HepG2 (cell line): ENCODE results near the gene ACTN4. TPM values are rescaled to one million over a fixed set of nuclear protein-coding genes. Genes with fewer than 3 reads are reported as not detected.
A peak's percentile ranks its signal among the peaks of the same experiment; 100 is the strongest.

Experiments
- DRAP1 ChIP-seq: IDR thresholded peaks from 2 replicates; pipeline ENCODE4 v1.6.1; 2016; ENCODE audit warnings: missing genetic modification reagents, missing compliant biosample characterization
- GFI1 ChIP-seq: sonication (generic); formaldehyde crosslinking; IDR thresholded peaks from 2 replicates; pipeline ENCODE4 v1.5.0; 2020; ENCODE audit warnings: missing genetic modification reagents, mild to moderate bottlenecking, borderline replicate concordance
- HIVEP1 ChIP-seq: sonication (generic); formaldehyde crosslinking; IDR thresholded peaks from 2 replicates; pipeline ENCODE4 v1.4.0; 2020; ENCODE audit warnings: mild to moderate bottlenecking, missing genetic modification reagents
- HNF1A ChIP-seq, 2 experiments: sonication (generic) in 1 of 2; formaldehyde crosslinking in 1 of 2; IDR thresholded peaks; 2 replicates each; pipeline versions ENCODE4 v1.4.0 to v1.6.1; 2016 to 2020; ENCODE audit warnings: borderline replicate concordance in 1 of 2, low read depth in 1 of 2, mild to moderate bottlenecking in 1 of 2, missing genetic modification reagents in 1 of 2
- POLR2AphosphoS5 ChIP-seq: IDR thresholded peaks from 2 replicates; pipeline ENCODE4 v1.6.1; 2012; ENCODE audit warnings: low read depth, low read length
- POLR2G ChIP-seq: fragments of 200-400 bp; formaldehyde crosslinking; IDR thresholded peaks from 2 replicates; pipeline ENCODE4 v1.6.1; 2018; ENCODE audit warnings: mild to moderate bottlenecking, low read depth, low read length, moderate library complexity
- SRSF1 ChIP-seq: fragments of 200-400 bp; formaldehyde crosslinking; optimal IDR thresholded peaks from 2 replicates; pipeline ENCODE3; 2017; ENCODE audit warnings: mild to moderate bottlenecking, low read depth, low read length, moderate library complexity
- ZBTB44 ChIP-seq: sonication (generic); formaldehyde crosslinking; IDR thresholded peaks from 2 replicates; pipeline ENCODE4 v1.4.0; 2020; ENCODE audit warnings: missing genetic modification reagents
- ZFP1 ChIP-seq: IDR thresholded peaks from 2 replicates; pipeline ENCODE4 v1.6.1; 2016
- ZGPAT ChIP-seq: IDR thresholded peaks from 2 replicates; pipeline ENCODE4 v1.6.1; 2016; ENCODE audit warnings: mild to moderate bottlenecking
- ZNF451 ChIP-seq: sonication (generic); formaldehyde crosslinking; IDR thresholded peaks from 2 replicates; pipeline ENCODE4 v1.5.0; 2020; ENCODE audit warnings: mild to moderate bottlenecking, missing genetic modification reagents
- ZNF574 ChIP-seq: sonication (generic); formaldehyde crosslinking; IDR thresholded peaks from 2 replicates; pipeline ENCODE4 v1.4.0; 2020; ENCODE audit warnings: missing genetic modification reagents
- ZNF629 ChIP-seq: sonication (generic); formaldehyde crosslinking; conservative IDR thresholded peaks from 2 replicates; pipeline ENCODE4 v1.5.0; 2020; ENCODE audit warnings: missing genetic modification reagents
- ZNF768 ChIP-seq: sonication (generic); formaldehyde crosslinking; IDR thresholded peaks from 2 replicates; pipeline ENCODE4 v1.4.0; 2020; ENCODE audit warnings: missing genetic modification reagents
- ZSCAN20 ChIP-seq: sonication (generic); formaldehyde crosslinking; IDR thresholded peaks from 2 replicates; pipeline ENCODE4 v1.4.0; 2020; ENCODE audit warnings: missing genetic modification reagents, mild to moderate bottlenecking, borderline replicate concordance
- polyA plus RNA-seq, 8 experiments: library from polyadenylated mRNA; depleted of rRNA in 3 of 8; stranded (reverse) in 7 of 8; unstranded in 1 of 8; fragments of >200 nt; fragmentation: Illumina TruSeq in 4 of 8; extraction: Trizol in 4 of 8; gene quantifications; 2 replicates each; pipeline versions ENCODE4 v1.2.1 to v1.2.3, GENCODE V29; 2011 to 2016; ENCODE audit warnings: low read depth in 4 of 8, missing spikeins in 1 of 8, mixed read lengths in 1 of 8; ENCODE audit not compliant: insufficient read depth in 1 of 8
- total RNA-seq, 5 experiments: library from RNA; depleted of rRNA; stranded (reverse); fragments of >200 nt; fragmentation: Illumina TruSeq; extraction: Trizol; gene quantifications; 2 replicates each; pipeline ENCODE4 v1.2.3, GENCODE V29; 2016; ENCODE audit warnings: low read depth in 1 of 5

The ACTN4 gene
- total and polyA plus RNA-seq, 2 of the 13 experiments (the other 11 are each of a cell fraction or from before 2014, with no cell fraction given) = 171 to 192 TPM

- peak; percentile 34 for TF ChIP-seq SRSF1
- TF ChIP-seq ZNF451 (CRISPR knock-in tag) = no peak
- peak; percentile 54; the same call in 1 of the 2 replicates for TF ChIP-seq ZNF574 (CRISPR knock-in tag)
- TF ChIP-seq POLR2AphosphoS5 = peak; percentile 45; the same call in 1 of the 2 replicates
- no peak for TF ChIP-seq ZNF768 (CRISPR knock-in tag)
- TF ChIP-seq ZGPAT = peak; percentile 53
- no peak for TF ChIP-seq HNF1A (IDR thresholded peaks at IDR 0.05; ENCODE audit: low read depth)
- peak; percentile 49; the same call in 1 of the 2 replicates for TF ChIP-seq HNF1A (CRISPR knock-in tag; IDR thresholded peaks at IDR 0.05; ENCODE audit: borderline replicate concordance)
- peak; percentile 43; the same call in 1 of the 2 replicates for TF ChIP-seq HIVEP1
- 0 out of 2 replicates have a peak, but pooled peaks have one; percentile 14 for TF ChIP-seq ZBTB44 (CRISPR knock-in tag)
- TF ChIP-seq POLR2G = peak; percentile 68
- peak; percentile 29; the same call in 1 of the 2 replicates for TF ChIP-seq ZNF629
- TF ChIP-seq ZSCAN20 (CRISPR knock-in tag) = peak; percentile 85
- peak; percentile 90 for TF ChIP-seq GFI1 (CRISPR knock-in tag)
- peak; percentile 64; the same call in 1 of the 2 replicates for TF ChIP-seq ZFP1 (CRISPR knock-in tag)
- peak; percentile 61 for TF ChIP-seq DRAP1 (CRISPR knock-in tag)
Observed at GRCh38 chr19:38649305-38650171, 2.1 kb downstream of the ACTN4 start (continued).
